GM21723 (cell line): ENCODE data around the gene POLR2J.
A peak's percentile ranks its signal among the peaks of the same experiment; 100 is the strongest.
"Not testable (repeated sequence)": the region's sequence is repeated elsewhere in the genome, so short reads cannot be mapped to it uniquely, and the experiment has no call there.

Experiments used
- ATAC-seq: cut with Tn5 transposase; IDR thresholded peaks from one replicate; pipeline ENCODE4 v1.9.1; 2021; ENCODE audit warnings: mild to moderate bottlenecking, moderate library complexity; ENCODE audit not compliant: unreplicated experiment

Gene POLR2J

DNA sequence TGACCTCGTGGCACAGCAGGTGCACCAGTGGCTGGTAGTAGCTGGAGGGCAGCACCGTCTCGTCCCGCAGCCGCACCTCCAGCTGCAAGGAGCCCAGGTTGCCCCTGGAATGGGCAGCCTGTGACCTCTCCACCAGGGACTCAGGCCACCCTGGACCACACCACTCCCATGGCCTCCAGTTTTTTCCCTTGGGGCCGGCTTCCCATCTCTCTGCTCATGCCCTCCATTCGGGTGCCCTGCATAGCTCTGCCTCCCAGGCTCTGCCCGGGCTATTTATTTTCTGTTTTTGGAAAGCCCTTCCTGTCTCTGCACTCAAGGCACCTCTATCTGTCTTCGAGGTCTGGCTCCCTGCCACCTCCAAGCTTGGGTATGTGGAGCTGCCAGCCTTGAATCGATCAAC is 18.1 kb upstream of the POLR2J start:
- ATAC-seq: not testable (repeated sequence)

DNA sequence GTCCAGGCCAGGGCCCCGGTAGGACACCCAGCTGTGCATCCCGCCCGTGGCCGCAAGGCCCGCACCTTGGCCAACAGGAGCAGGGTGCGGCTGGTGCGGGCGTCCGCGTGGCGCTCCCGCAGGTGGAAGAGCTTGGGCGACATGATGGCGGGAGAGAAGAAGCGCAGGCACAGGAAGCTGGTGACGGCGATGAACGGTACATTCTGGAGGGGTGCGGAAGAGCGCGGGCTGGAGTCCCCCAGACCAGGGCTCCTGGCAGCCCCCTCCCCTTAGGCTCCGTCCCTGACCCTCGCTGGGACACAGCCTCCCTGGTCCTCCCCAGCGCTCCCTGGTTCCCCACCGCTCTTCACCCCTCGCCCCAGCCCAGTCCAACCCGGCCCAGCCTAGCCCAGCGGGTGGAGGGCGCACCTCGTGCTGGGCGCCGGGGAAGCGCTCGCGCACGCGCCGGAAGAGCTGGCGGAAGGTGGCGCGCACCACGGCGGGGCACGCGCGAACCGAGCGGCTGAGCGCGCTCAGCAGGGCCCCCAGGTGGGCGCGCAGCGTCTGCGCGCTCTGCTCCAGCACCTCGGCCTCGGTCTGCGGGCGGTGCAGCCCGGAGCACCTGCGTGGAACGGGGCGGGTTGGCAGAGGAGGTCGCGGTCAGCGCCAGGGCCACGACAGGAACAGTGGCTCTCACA is 15.9 kb upstream of the POLR2J start:
- ATAC-seq: peak; percentile 65

DNA sequence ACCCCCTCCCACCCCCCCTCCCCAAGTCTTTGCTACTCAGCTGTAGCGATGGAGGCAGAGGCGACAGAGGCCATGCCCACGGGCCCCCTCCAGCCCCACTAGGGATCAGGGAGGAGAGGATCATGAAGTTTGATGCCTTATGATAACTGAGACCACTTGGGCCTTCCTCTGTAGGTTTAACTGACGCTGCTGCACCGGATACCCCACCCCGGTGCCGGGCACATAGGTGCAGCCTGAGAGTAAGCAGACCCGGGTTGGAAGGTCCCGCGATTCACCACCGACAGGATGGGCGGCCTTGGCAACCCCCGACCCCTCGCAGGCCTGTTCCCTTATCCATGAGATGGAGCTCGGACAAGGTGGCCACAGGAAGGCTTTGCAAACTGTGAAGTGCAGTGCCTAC is 15.3 kb upstream of the POLR2J start:
- peak; percentile 12 for ATAC-seq

DNA sequence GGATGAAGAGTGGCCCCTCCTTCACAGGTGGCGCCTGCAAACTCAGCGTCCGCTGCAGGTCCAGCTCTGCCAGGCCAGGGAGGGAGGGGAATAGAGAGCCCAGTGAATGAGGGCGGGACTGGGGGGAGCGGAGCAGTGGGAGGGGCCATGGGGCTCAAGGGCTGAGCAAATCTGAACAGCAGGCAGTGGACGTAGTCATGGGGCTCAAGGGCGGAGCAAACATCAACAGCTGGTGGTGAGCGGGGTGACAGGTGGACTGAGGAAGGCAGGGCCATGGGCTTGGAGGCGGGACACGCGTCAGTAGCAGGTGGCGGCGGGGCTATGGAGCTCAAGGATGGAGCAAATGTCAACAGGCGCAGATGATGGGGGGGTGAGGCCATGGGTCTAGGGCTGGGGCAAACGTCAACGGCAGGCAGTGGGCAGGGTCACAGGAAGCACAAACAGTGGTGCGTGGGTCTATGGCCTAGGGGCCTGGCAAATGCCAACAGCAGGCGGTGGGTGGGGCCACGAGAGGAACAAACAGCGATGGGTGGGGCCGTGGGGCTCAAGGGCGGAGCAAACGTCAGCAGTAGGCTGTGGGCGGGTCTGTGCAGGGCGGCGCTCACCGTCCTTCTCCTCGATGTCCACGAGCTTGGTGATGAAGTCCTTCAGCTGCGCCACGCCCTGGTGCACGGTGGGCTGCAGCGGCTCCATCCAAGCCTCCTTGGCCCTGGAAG is 14.7 kb upstream of the POLR2J start:
- peak; percentile 31 for ATAC-seq

DNA sequence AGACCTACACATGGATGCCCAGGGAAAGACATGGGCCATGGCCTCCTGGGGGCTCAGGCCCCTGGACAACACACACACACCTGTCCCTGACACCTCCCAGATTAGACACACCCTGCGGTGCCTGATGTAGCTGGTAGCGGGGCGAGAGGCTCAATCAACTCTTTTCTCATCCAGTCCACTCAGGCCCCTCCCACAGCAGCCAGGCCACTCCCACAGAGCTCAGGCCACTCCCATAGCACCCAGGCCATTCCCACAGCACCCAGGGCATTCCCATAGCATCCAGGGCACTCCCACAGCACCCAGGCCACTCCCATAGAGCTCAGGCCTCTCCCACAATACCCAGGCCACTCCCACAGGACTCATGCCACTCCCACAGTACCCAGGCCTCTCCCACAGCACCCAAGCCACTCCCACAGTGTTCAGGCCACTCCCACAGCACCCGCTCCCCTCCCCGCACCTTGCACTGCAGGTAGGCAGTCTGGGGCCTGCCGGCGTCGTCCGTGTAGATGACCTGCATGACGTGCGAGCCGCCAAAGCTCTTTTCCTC is 11.9 kb upstream of the POLR2J start:
- peak; percentile 40 for ATAC-seq

DNA sequence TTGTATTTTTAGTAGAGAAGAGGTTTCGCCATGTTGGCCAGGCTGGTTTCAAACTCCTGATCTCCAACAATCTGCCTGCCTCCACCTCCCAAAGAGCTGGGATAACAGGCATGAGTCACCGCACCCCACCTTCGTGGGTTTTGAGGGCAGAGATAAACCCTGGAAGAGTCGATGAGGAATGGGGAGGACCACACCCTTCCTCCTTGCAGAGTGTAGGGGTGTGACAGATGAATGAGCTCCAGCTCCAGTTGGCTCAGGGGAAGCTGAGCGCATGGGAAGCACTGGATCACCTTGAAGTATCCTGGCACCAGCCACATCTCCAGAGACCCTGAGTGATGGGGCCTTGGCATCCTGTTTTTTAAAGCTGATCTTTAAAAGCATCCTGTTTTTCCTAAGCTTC is 5.6 kb upstream of the POLR2J start:
- ATAC-seq: not testable (repeated sequence)

DNA sequence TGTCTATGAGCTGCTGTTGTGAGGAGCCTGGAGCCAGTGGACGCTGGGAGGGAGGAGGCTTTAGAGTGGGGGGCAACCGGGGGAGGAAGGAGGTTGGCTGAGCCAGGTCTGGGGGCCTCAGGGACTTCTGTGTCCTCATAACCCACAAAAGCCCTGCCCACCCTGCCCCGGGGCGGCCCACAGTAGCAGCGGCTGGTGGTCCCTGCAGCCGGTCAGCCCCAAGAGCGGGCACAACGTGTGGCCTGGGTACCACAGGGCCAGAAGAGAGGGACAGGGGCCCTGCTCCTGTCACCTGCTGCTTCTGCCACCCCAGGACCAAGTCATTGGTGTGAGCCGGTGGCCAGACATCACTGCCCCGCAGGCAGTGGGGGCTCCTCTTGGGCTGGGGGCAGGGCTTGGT is 3.2 kb upstream of the POLR2J start:
- ATAC-seq: not testable (repeated sequence)

DNA sequence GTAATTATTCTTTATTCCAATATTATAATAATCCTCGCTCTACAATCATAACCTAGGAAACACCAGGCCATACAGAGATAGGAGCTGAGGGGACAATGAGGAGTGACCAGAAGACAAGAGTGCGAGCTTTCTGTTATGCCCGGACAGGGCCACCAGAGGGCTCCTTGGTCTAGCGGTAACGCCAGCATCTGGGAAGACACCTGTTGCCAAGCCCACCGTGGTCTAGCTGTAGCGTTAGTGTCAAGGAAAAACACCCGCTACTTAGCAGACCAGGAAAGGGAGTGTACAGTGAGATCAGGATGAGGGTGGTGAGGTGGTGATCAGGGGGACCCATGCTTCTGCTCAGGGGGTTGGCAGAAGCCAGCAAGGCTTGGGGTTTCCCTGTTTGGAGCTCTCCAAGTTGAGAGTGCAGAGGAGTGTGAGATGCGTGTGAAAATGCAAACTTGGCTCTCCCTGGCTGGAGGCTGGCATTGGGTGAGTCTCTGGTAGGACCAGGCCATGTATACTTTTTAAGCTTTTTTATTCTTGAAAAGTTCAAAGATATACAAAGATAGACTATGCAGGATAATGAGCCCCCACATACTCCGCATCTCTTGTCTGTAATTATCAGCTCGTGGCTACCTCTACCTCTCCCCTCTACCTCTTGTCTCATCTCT is 1.4 kb upstream of the POLR2J start:
- not testable (repeated sequence) for ATAC-seq

DNA sequence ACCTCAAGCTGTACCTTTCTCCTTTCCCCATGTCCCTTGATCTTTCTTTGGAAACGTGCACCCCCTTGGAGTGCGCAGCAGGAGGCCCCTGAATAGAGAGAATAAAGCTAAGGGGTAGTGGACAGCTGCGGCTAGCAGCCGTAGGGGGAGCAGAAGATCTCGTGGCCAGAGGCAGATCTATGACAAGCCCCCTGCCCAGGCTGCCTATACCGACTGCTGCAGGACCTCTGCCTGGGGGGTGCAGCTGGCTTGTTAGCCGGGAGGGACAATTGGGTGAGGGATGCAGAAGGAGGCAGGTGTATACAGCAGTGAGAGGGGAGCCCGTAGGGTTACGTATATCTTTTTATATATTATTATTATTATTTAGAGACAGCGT is 475 bp upstream of the POLR2J start:
- ATAC-seq: peak; percentile 34

DNA sequence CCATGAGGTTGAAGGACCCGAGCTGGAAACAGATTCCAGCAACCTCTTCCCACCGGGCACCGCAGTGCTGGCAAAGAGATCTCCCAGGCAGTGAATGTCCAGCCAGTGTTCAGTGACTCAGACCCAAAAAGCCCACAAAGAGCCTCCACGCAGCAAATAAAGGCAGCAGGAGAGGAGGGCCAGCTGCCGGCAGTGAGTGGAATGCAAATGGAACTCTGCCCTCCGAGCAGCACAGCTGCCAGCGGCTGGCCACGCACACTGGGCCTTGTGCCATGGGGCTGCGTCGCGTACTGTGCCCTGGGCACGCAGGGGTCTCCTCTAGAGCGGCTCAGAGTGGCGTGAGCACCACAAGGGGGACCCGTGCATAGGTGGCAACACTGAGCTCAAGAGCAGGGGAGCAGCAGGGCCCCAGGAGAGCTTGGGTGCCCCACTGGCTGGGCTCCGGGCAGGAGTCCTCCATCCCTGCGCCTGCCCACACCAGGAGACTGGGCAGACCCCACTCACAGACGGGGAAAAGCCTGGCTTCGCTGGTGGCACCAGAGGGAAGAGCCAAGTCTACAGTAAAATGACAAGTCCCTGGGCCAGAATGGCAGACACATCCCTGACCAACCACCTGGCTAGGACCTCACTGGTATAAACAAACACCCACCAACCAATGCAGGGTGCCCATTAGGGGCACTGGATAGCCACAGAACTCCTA is 3.8 kb downstream of the POLR2J start:
- ATAC-seq: not testable (repeated sequence)

DNA sequence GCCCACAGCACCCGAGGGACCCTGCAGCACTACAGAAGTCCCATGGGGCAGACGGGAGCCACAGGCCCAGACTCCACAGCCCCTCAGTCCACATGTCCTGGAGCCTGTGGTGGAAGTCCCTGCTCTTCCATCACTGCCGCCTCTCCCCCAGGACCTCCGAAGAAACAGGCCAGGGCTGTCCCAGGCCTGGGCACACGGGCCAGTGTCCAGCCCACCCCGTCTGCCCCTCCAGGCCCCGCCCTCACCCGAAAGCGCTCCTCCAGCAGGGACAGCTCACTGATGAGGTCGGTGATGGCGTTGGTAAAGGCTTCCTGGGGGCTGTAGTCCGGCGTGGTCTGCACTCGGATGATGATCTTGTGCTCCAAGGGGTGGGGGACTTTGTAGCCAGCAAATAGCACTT is 4.6 kb downstream of the POLR2J start:
- ATAC-seq: not testable (repeated sequence)

DNA sequence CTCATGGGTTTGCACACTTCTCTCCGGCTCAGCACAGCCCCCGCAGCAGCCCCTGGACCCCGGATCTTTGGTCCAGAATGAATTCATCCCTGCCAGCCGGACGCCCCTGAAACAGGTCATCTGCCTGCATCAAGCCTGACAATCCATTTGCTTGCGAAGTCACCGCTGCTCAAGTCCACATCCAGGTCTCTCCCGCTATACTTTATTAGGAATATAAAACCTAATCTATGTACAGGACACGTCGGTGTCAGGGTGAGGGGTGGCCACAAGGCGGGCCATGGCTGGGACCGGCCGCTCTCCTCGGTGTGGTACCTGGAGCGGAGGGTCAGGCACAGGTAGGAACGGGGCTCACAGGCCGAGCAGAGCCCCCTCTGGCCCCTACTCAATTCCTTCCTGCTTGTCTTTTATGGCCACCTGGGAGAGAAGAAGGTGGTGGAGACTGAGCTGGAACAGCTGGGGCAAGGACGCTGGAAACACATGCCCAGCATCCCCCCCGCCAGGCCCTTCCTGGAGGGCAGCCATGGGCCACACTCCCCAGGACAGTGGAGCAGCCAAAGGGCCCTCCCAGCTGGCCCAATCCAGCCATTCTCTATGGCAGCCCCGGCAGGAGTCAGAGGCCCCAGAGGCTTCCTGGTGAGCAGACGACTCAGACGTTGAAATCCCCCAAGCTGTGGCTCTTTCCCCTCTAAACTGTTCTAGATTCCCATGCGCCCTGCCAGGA is 5.3 kb downstream of the POLR2J start:
- no peak for ATAC-seq

DNA sequence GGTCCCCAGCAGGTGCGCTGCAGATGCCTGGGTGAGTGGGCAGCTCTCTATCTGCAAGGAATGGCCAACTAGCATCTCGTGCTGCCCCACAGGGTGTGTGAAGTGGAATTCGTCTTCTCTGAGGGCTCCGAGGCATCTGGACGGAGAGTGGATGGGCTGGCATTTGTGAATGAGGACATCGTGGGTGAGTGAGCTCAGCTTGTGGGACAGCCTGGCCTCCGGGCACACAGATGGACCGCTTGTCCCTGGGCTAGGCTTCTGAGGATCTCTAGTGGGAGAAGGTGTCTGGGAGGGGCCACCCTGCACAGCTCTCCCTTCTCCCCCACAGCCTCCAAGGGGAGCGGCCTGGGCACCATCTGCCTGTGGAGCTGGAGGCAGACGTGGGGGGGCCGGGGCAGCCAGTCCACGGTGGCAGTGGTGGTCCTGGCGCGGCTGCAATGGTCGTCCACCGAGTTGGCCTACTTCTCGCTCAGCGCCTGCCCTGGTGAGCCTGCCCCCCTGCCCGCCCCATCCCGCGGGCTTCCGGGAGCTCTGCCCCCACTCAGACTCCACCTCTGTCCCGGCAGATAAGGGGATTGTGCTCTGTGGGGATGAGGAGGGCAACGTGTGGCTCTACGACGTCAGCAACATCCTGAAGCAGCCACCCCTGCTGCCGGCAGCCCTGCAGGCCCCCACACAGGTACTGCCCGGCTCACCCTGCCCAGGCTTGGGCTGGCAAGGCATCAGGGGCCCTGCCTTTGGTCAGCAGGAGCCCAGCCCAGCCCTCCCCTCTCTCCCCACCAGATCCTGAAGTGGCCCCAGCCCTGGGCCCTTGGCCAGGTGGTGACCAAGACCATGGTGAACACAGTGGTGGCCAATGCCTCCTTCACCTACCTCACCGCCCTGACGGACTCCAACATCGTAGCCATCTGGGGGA is 6.3 kb downstream of the POLR2J start:
- no peak for ATAC-seq

DNA sequence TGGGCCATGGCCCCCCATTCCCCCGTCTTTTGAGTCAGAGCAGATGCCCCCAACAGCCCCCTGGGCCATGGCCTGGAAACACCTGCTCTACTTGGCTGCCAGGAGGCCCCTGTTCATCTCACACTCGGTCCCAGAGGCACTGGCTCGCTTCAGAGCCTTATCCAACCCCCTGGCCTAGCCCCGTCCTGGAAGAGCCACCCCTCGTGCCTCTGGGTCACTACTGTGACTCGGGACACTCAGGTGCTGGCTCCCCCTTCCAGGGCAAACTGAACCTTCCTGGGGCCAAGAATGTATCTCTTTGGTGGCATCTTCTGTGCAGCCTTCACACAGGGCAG is 7.0 kb downstream of the POLR2J start:
- no peak for ATAC-seq

DNA sequence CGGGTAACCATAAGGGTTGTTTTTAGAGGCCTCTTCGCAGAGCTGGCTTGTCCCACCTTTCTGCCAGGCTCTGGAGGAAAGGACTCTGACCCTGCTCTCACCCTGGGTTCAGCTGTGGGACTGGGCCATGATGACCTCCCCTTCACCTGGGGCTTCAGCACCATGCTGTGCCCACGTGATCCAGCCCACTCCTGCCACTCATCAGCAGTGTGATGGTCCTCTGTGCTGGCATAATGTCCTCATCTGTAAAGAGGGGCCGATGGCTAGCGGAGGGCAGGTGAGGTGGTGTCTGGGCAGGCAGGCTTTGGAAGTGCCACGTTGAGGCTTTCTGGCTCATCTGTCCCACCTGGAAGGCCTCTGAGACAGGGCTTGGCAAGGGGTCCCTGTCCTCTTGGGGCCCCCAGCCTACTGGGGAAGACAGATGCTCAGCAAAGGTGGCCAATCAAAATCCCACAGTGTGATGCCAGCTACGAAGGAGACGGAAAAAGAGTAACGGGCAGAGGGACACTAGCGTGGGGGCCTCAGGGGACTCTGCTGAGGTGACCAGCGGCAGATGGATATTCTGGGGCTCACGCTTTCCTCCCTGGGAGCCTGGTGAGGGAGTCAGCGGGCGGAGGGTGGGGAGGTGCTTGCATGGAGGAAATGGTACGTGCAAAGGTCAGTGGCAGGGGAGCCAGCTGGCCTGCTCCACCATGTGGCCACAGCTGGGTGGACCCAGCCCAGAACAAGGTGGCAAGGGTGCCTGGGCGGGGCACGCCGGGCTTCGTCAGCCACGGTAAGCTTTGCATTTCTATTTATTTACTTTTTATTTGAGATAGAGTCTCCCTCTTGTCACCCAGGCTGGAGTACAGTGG is 8.5 kb downstream of the POLR2J start:
- no peak for ATAC-seq

DNA sequence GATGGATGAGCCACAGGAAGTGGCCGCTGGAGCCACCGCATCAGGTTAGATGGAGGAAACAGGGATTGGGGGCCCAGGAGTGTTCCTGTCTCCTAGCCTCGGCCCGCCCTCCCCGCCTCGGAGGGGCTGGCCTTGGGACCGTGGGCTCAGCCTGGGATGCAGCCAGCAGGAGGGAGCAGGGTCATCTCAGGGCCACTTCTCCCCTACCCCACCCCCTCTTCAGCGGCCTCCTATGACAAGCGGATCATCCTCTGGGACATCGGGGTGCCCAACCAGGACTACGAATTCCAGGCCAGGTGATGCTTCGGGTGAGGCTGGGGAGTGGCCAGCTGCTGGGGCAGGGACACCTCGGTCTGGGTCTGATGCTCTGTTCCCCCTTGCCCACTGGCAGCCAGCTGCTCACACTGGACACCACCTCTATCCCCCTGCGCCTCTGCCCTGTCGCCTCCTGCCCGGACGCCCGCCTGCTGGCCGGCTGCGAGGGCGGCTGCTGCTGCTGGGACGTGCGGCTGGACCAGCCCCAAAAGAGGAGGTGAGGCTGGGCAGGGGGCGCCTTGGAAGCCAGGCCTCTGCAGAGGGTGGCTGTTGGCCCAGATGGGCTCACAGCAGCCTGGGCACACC is 9.3 kb downstream of the POLR2J start:
- ATAC-seq: no peak

DNA sequence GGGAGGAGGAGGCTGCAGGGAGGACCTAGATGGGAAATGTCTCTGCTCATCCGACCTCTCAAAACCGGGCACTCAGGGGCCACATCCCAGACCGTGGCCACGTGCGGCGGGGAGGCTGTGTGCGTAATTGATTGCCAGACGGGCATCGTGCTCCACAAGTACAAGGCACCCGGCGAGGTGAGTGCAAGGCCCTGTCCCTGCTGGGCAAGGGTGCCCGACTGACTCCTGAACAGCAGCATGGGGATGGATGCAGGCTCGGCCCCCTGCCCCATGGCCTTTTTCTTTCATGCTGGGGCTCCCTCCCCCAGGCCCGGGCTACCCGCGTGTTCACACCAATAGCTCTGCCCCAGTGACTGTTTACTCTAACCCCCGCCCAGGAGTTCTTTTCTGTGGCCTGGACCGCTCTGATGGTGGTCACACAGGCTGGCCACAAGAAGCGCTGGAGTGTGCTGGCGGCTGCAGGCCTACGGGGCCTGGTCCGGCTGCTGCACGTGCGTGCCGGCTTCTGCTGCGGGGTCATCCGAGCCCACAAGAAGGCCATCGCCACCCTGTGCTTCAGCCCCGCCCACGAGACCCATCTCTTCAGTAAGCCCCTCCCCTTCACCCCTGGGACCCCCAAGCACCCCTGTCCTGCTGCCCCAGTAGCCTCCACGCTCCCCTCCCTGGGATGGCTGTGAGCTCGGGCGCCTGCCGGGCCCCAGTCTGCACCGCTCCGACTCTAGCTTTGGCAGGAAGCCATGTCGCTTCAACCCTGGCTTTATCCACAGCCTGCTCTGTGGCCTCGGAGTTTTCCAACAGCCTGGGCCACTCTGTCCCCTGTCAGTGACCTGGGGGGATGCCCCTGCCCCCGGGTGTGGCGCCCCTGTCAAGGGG is 10.0 kb downstream of the POLR2J start:
- ATAC-seq: no peak
